Loucy (cell line): ENCODE measurements around the gene HMG20B.
A peak's percentile ranks its signal among the peaks of the same experiment; 100 is the strongest.

Source experiments
- H2AFZ ChIP-seq: fragments of 200-600 bp; sonication (generic); 2 replicates; pipeline ENCODE4 v1.6.0; 2016; ENCODE audit warnings: antibody characterized with exemption, mild to moderate bottlenecking, low read length, moderate library complexity
- H3F3A ChIP-seq: fragments of 200-600 bp; 2 replicates; pipeline ENCODE4 v1.6.0; 2016; ENCODE audit warnings: antibody characterized with exemption, low read depth, mild to moderate bottlenecking
- H3K27me3 ChIP-seq: fragments of 200-600 bp; sonication (generic); 2 replicates; pipeline ENCODE4 v1.6.1; 2014; ENCODE audit warnings: low read length, mild to moderate bottlenecking; ENCODE audit not compliant: insufficient read depth, poor library complexity, severe bottlenecking
- H3K36me3 ChIP-seq: fragments of 200-600 bp; sonication (generic); 2 replicates; pipeline ENCODE4 v1.6.1; 2016; ENCODE audit warnings: low read length; ENCODE audit not compliant: insufficient read depth
- H3K4me1 ChIP-seq: fragments of 200-600 bp; sonication (generic); 2 replicates; pipeline ENCODE4 v1.5.1; 2014; ENCODE audit warnings: low read length, mild to moderate bottlenecking; ENCODE audit not compliant: insufficient read depth, poor library complexity, severe bottlenecking
- H3K4me2 ChIP-seq: fragments of 200-600 bp; sonication (generic); 2 replicates; pipeline ENCODE4 v1.6.0; 2014; ENCODE audit warnings: antibody characterized with exemption, low read length, low read depth, mild to moderate bottlenecking; ENCODE audit not compliant: poor library complexity, severe bottlenecking
- H3K4me3 ChIP-seq: fragments of 200-600 bp; sonication (generic); 2 replicates; pipeline ENCODE4 v1.5.1; 2014; ENCODE audit warnings: low read length, mild to moderate bottlenecking, mixed read lengths; ENCODE audit not compliant: poor library complexity, severe bottlenecking
- H3K79me2 ChIP-seq: fragments of 200-600 bp; sonication (generic); 2 replicates; pipeline ENCODE4 v1.6.1; 2014; ENCODE audit warnings: low read length; ENCODE audit not compliant: insufficient read depth
- H3K9ac ChIP-seq: fragments of 200-600 bp; sonication (generic); 2 replicates; pipeline ENCODE4 v1.6.0; 2014; ENCODE audit warnings: mild to moderate bottlenecking, low read depth, low read length, moderate library complexity; ENCODE audit not compliant: poor library complexity, severe bottlenecking
- H3K9me2 ChIP-seq: fragments of 200-600 bp; sonication (generic); replicated peaks from 2 replicates; pipeline ENCODE4 v1.6.1; 2016; ENCODE audit warnings: low read depth, low read length, mixed read lengths
- H3K9me3 ChIP-seq: fragments of 200-600 bp; sonication (generic); 2 replicates; pipeline ENCODE4 v1.6.1; 2014; ENCODE audit warnings: mild to moderate bottlenecking, antibody characterized with exemption, low read length, low read depth; ENCODE audit not compliant: insufficient read depth
- H4K20me1 ChIP-seq: fragments of 200-600 bp; sonication (generic); 2 replicates; pipeline ENCODE4 v1.6.0; 2014; ENCODE audit warnings: antibody characterized with exemption, low read length, mild to moderate bottlenecking; ENCODE audit not compliant: insufficient read depth, poor library complexity, severe bottlenecking
- EZH2phosphoT487 ChIP-seq: fragments of 200-600 bp; IDR thresholded peaks from 2 replicates; pipeline ENCODE4 v1.6.1; 2018; ENCODE audit warnings: antibody characterized with exemption, mild to moderate bottlenecking, moderate library complexity, borderline replicate concordance
- TF ChIP-seq, protein P1 (sequence below): fragments of 200-600 bp; sonication (generic); conservative IDR thresholded peaks from 2 replicates; pipeline ENCODE4 v1.5.1; 2014; ENCODE audit warnings: mild to moderate bottlenecking, antibody characterized with exemption, low read length

The HMG20B gene

DNA sequence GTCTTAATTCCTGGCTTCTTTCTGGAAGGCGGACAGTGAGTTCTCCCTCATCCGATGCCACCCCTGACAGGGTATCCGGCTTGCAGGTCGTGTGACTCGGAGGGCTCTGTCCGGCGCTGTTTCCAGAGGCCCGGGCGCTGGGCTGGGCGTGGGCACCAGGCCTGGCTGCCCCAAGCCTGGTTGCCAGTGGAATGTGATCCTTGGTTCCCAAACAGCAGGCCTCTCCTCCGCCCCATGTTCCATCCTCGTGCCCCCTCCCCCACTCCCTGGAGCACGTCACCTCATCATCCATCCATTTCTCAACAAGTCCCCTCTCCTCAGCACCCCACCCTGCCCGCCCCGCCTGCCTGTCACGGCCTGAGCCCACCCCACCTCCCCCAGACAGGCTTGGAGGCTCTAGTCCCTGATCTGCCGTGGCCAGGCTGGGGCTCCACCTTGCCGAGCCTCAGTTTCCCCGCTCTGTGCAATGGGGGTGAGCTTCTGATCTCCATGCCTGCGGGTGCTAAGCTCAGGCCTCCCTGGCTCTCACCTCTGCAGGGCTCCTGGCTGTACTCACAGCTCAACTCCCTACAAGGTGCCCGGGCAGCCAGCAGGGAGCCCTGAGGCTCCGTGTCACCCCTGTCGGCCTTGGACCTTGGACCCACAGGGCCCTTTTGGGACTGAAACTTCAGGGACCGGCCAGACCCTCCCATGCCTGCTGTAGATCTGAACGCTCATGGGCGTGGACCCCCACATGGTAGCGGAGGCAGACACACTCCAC, 31.7 kb downstream of the HMG20B start:
- TF ChIP-seq, protein P1, sequence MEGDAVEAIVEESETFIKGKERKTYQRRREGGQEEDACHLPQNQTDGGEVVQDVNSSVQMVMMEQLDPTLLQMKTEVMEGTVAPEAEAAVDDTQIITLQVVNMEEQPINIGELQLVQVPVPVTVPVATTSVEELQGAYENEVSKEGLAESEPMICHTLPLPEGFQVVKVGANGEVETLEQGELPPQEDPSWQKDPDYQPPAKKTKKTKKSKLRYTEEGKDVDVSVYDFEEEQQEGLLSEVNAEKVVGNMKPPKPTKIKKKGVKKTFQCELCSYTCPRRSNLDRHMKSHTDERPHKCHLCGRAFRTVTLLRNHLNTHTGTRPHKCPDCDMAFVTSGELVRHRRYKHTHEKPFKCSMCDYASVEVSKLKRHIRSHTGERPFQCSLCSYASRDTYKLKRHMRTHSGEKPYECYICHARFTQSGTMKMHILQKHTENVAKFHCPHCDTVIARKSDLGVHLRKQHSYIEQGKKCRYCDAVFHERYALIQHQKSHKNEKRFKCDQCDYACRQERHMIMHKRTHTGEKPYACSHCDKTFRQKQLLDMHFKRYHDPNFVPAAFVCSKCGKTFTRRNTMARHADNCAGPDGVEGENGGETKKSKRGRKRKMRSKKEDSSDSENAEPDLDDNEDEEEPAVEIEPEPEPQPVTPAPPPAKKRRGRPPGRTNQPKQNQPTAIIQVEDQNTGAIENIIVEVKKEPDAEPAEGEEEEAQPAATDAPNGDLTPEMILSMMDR, result no peak
- no peak for TF ChIP-seq EZH2phosphoT487
- H3K36me3 ChIP-seq, result no peaks in the 10 kb centered on the region
- peaks cover 7% of the 10 kb centered on the region for H3K4me1 ChIP-seq
- H2AFZ ChIP-seq, result peak overlapping the region; percentile 62; the same call in 1 of the 2 replicates
- peak overlapping the region; percentile 14 for H3K4me3 ChIP-seq
- no peaks in the 10 kb centered on the region for H3F3A ChIP-seq
- no peaks in the 10 kb centered on the region for H3K9me2 ChIP-seq
- no peak overlapping the region for H3K9ac ChIP-seq
- H4K20me1 ChIP-seq, result no peaks in the 10 kb centered on the region
- no peaks in the 10 kb centered on the region for H3K79me2 ChIP-seq
- H3K9me3 ChIP-seq, result no peaks in the 10 kb centered on the region
- H3K27me3 ChIP-seq, result no peaks in the 10 kb centered on the region
- peak overlapping the region; percentile 45 for H3K4me2 ChIP-seq

DNA sequence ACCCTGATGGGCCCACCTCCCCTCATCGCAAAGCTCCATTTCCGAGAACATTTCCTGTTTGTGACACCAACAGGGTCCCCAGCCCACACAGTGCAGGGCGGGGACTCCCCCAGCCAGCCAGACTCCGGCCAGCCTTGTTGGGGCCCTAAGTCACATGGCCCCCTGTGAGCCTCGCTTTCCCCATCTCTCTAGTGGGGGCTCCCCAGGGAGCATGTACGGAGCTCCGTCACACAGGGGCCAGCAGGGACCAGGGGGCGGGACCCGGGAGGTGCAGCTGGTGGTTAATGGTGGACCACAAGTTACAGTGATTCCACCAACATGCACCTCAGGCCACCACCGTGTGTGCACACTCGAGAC, 32.2 kb downstream of the HMG20B start:
- Histone ChIP-seq H3K27me3 (no peaks in the 10 kb centered on the region), H3K4me2 (peak overlapping the region; percentile 45), H3K4me3 (peak overlapping the region; percentile 14), H3K9me3 (no peaks in the 10 kb centered on the region), H3K79me2 (no peaks in the 10 kb centered on the region), H4K20me1 (no peaks in the 10 kb centered on the region), H3K9me2 (no peaks in the 10 kb centered on the region), H3K4me1 (peaks cover 7% of the 10 kb centered on the region), H3K9ac (no peak overlapping the region), H3F3A (no peaks in the 10 kb centered on the region), H3K36me3 (no peaks in the 10 kb centered on the region), H2AFZ (peak overlapping the region; percentile 62; the same call in 1 of the 2 replicates)
- TF ChIP-seq, protein P1, result no peak
- TF ChIP-seq EZH2phosphoT487, result no peak

DNA sequence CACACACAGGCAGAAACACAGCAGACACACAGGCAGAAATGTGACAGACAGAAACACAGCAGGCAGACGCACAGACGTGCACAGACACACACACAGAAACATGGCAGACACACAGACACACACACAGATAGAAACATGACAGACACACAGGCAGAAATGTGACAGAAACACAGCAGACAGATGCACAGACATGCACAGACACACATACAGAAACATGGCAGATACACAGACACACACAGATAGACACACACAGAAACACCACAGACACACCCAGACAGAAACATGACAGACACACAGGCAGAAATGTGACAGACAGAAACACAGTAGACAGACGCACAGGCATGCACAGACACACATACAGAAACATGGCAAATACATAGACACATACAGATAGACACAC, 32.6 kb downstream of the HMG20B start:
- H3K4me1 ChIP-seq, result peaks cover 7% of the 10 kb centered on the region

More for the DNA sequence above, 32.6 kb downstream of the HMG20B start:
- no peaks in the 10 kb centered on the region for H3K9me2 ChIP-seq
- no peak overlapping the region for H3K9ac ChIP-seq
- no peak overlapping the region; the same call in 1 of the 2 replicates for H2AFZ ChIP-seq
- no peaks in the 10 kb centered on the region for H3K27me3 ChIP-seq
- no peaks in the 10 kb centered on the region for H3K9me3 ChIP-seq
- no peak overlapping the region for H3K4me3 ChIP-seq
- H3F3A ChIP-seq, result no peaks in the 10 kb centered on the region
- peak overlapping the region; percentile 45 for H3K4me2 ChIP-seq
- TF ChIP-seq EZH2phosphoT487, result no peak
- TF ChIP-seq, protein P1, result no peak
- no peaks in the 10 kb centered on the region for H3K36me3 ChIP-seq
- H4K20me1 ChIP-seq, result no peaks in the 10 kb centered on the region
- no peaks in the 10 kb centered on the region for H3K79me2 ChIP-seq
